ENCODE data around the gene TPST1. TPM values are rescaled to one million over a fixed set of nuclear protein-coding genes. Genes with fewer than 3 reads are reported as not detected.

TPST1 gene
- total RNA-seq, 1 donor from 2014 or later, result 36.5 TPM

- Mint-ChIP-seq H3K27ac (ENCODE audit: unreplicated experiment) (no peak overlapping the region), H3K4me1 (ENCODE audit: low read depth, unreplicated experiment) (peaks cover 7% of the 10 kb centered on the region), H3K9me3 (ENCODE audit: unreplicated experiment) (peaks cover 5% of the 10 kb centered on the region), H3K36me3 (ENCODE audit: low read depth, unreplicated experiment) (no peaks in the 10 kb centered on the region), H3K4me3 (ENCODE audit: unreplicated experiment) (no peak overlapping the region), H3K27me3 (ENCODE audit: low read depth, unreplicated experiment) (peaks cover 6% of the 10 kb centered on the region)
- FAIRE-seq (no peak), DNase-seq (ENCODE audit: low read depth) (no peak)
- Histone ChIP-seq H3K9me3 (ENCODE audit: insufficient read depth, low read depth, low read length) (no peaks in the 10 kb centered on the region), H3K27ac (ENCODE audit: low read depth, low read length) (no peak overlapping the region), H3K4me2 (ENCODE audit: low read length) (no peak overlapping the region), H3K4me3 (ENCODE audit: insufficient read depth, low read depth, low read length) (no peak overlapping the region), H3K36me3 (ENCODE audit: insufficient read depth, low read length) (no peaks in the 10 kb centered on the region), H4K20me1 (ENCODE audit: insufficient read depth, low read length) (no peaks in the 10 kb centered on the region), H3K9ac (ENCODE audit: low read length) (no peak overlapping the region), H3K4me1 (ENCODE audit: insufficient read depth, low read length) (peaks cover 2% of the 10 kb centered on the region), H3K79me2 (ENCODE audit: insufficient read depth, low read length) (no peaks in the 10 kb centered on the region), H2AFZ (ENCODE audit: low read depth, low read length) (no peak overlapping the region), H3K27me3 (ENCODE audit: insufficient read depth, low read length) (no peaks in the 10 kb centered on the region)
- no peak for TF ChIP-seq CTCF (IDR thresholded peaks at IDR 0.05; ENCODE audit: insufficient read depth, low read depth, low read length)
- no peak for TF ChIP-seq EZH2 (IDR thresholded peaks at IDR 0.05; ENCODE audit: insufficient read depth, low read length)
These were observed 16.5 kb upstream of the TPST1 start for GRCh38 chr7:66188645-66189044.

GRCh38 chr7:66189695-66190503 is 15.2 kb upstream of the TPST1 start:
- Histone ChIP-seq H3K27me3 (ENCODE audit: insufficient read depth, low read length) (no peaks in the 10 kb centered on the region), H3K9ac (ENCODE audit: low read length) (no peak overlapping the region), H4K20me1 (ENCODE audit: insufficient read depth, low read length) (no peaks in the 10 kb centered on the region), H3K9me3 (ENCODE audit: insufficient read depth, low read depth, low read length) (no peaks in the 10 kb centered on the region), H3K27ac (ENCODE audit: low read depth, low read length) (no peak overlapping the region), H2AFZ (ENCODE audit: low read depth, low read length) (no peak overlapping the region), H3K4me3 (ENCODE audit: insufficient read depth, low read depth, low read length) (no peak overlapping the region), H3K4me2 (ENCODE audit: low read length) (no peak overlapping the region), H3K4me1 (ENCODE audit: insufficient read depth, low read length) (no peaks in the 10 kb centered on the region), H3K36me3 (ENCODE audit: insufficient read depth, low read length) (no peaks in the 10 kb centered on the region), H3K79me2 (ENCODE audit: insufficient read depth, low read length) (no peaks in the 10 kb centered on the region)
- FAIRE-seq (no peak), DNase-seq (ENCODE audit: low read depth) (no peak)
- TF ChIP-seq CTCF (IDR thresholded peaks at IDR 0.05; ENCODE audit: insufficient read depth, low read depth, low read length) (no peak), EZH2 (IDR thresholded peaks at IDR 0.05; ENCODE audit: insufficient read depth, low read length) (no peak)
- Mint-ChIP-seq H3K27ac (ENCODE audit: unreplicated experiment) (no peak overlapping the region), H3K4me1 (ENCODE audit: low read depth, unreplicated experiment) (no peaks in the 10 kb centered on the region), H3K9me3 (ENCODE audit: unreplicated experiment) (peaks cover 5% of the 10 kb centered on the region), H3K36me3 (ENCODE audit: low read depth, unreplicated experiment) (no peaks in the 10 kb centered on the region), H3K4me3 (ENCODE audit: unreplicated experiment) (no peak overlapping the region), H3K27me3 (ENCODE audit: low read depth, unreplicated experiment) (peaks cover 6% of the 10 kb centered on the region)

- Histone ChIP-seq H3K4me1 (ENCODE audit: insufficient read depth, low read length) (no peaks in the 10 kb centered on the region), H3K27ac (ENCODE audit: low read depth, low read length) (no peak overlapping the region), H3K9me3 (ENCODE audit: insufficient read depth, low read depth, low read length) (no peaks in the 10 kb centered on the region), H4K20me1 (ENCODE audit: insufficient read depth, low read length) (no peaks in the 10 kb centered on the region), H3K79me2 (ENCODE audit: insufficient read depth, low read length) (no peaks in the 10 kb centered on the region), H3K9ac (ENCODE audit: low read length) (no peak overlapping the region), H3K4me2 (ENCODE audit: low read length) (no peak overlapping the region), H3K27me3 (ENCODE audit: insufficient read depth, low read length) (no peaks in the 10 kb centered on the region), H3K36me3 (ENCODE audit: insufficient read depth, low read length) (no peaks in the 10 kb centered on the region), H2AFZ (ENCODE audit: low read depth, low read length) (no peak overlapping the region), H3K4me3 (ENCODE audit: insufficient read depth, low read depth, low read length) (no peak overlapping the region)
- no peaks in the 10 kb centered on the region for H3K4me1 Mint-ChIP-seq (ENCODE audit: low read depth, unreplicated experiment)
- H3K4me3 Mint-ChIP-seq (ENCODE audit: unreplicated experiment), result no peak overlapping the region
- H3K27ac Mint-ChIP-seq (ENCODE audit: unreplicated experiment), result no peak overlapping the region
- H3K36me3 Mint-ChIP-seq (ENCODE audit: low read depth, unreplicated experiment), result no peaks in the 10 kb centered on the region
- no peak for FAIRE-seq
- peaks cover 5% of the 10 kb centered on the region for H3K9me3 Mint-ChIP-seq (ENCODE audit: unreplicated experiment)
- TF ChIP-seq CTCF (IDR thresholded peaks at IDR 0.05; ENCODE audit: insufficient read depth, low read depth, low read length) (no peak), EZH2 (IDR thresholded peaks at IDR 0.05; ENCODE audit: insufficient read depth, low read length) (no peak)
- no peak for DNase-seq (ENCODE audit: low read depth)
- H3K27me3 Mint-ChIP-seq (ENCODE audit: low read depth, unreplicated experiment), result peaks cover 6% of the 10 kb centered on the region
These were observed 14.7 kb upstream of the TPST1 start for GRCh38 chr7:66190504-66190857.

All from astrocyte (in vitro differentiated cells and primary cell).